OCI-M2 (cell line): ENCODE data around the gene SMPD2.

ENCODE experiments used
- DNase-seq: peaks from one replicate; lab custom pipeline; 2025; ENCODE audit not compliant: unreplicated experiment; lab: John Stamatoyannopoulos, UW

Gene SMPD2

GRCh38 chr6:109440331-109441068 is at the start of gene SMPD2, which contains the start of gene PPIL6:
TSS of gene SMPD2 (plus strand) at chr6:109440724. CDS start at chr6:109441122, 398 bp downstream.
TSS of gene PPIL6 (minus strand) at chr6:109440628. CDS start at chr6:109440590, 38 bp downstream.
- peak; percentile 54 for DNase-seq

GRCh38 chr6:109393157-109393885 is 47.2 kb upstream of the SMPD2 start:
- DNase-seq, result no peak

GRCh38 chr6:109393886-109394281 is 46.6 kb upstream of the SMPD2 start:
- DNase-seq, result no peak

- DNase-seq, result no peak
These were observed 44.3 kb upstream of the SMPD2 start for GRCh38 chr6:109396046-109396718.

- no peak for DNase-seq
These were observed 43.5 kb upstream of the SMPD2 start for GRCh38 chr6:109397020-109397419.

GRCh38 chr6:109406196-109406595 is 34.3 kb upstream of the SMPD2 start:
- no peak for DNase-seq

- no peak for DNase-seq
These were observed 29.5 kb upstream of the SMPD2 start for GRCh38 chr6:109411034-109411433.

- no peak for DNase-seq
These were observed 22.9 kb upstream of the SMPD2 start for GRCh38 chr6:109417646-109418045.

- no peak for DNase-seq
These were observed 19.8 kb upstream of the SMPD2 start for GRCh38 chr6:109420751-109421150.

GRCh38 chr6:109421184-109421583 is 19.3 kb upstream of the SMPD2 start:
- no peak for DNase-seq

GRCh38 chr6:109424946-109425345 is 15.6 kb upstream of the SMPD2 start:
- DNase-seq, result no peak

- no peak for DNase-seq
These were observed 11.5 kb upstream of the SMPD2 start for GRCh38 chr6:109428889-109429477.

- no peak for DNase-seq
These were observed 11.0 kb upstream of the SMPD2 start for GRCh38 chr6:109429496-109429895.

- no peak for DNase-seq
These were observed 6.1 kb upstream of the SMPD2 start for GRCh38 chr6:109434456-109434855.

GRCh38 chr6:109436041-109436440 is 4.5 kb upstream of the SMPD2 start:
- DNase-seq, result no peak

GRCh38 chr6:109441069-109441816 is 719 bp downstream of the SMPD2 start:
- no peak for DNase-seq

- no peak for DNase-seq
These were observed 1.9 kb downstream of the SMPD2 start for GRCh38 chr6:109442393-109442924.

- no peak for DNase-seq
These were observed 3.0 kb downstream of the SMPD2 start for GRCh38 chr6:109443425-109443950.

GRCh38 chr6:109445382-109445781 is 4.9 kb downstream of the SMPD2 start:
- no peak for DNase-seq

GRCh38 chr6:109446072-109446471 is 5.5 kb downstream of the SMPD2 start:
- DNase-seq, result no peak
